ENCODE results near the gene SDR42E1.
"Not testable (repeated sequence)": the region's sequence is repeated elsewhere in the genome, so short reads cannot be mapped to it uniquely, and the experiment has no call there.

The SDR42E1 gene

GRCh38 chr16:82034981-82035612 lies 23.8 kb upstream of the SDR42E1 start, which contains the start of gene HSD17B2:
TSS of gene HSD17B2 (plus strand) at chr16:82035253. CDS start at chr16:82035425, 172 bp downstream.
- no peak for DNase-seq

- no peak for DNase-seq
Observed at GRCh38 chr16:82033683-82034300, 22.5 kb upstream of the SDR42E1 start.

- DNase-seq: no peak
Observed at GRCh38 chr16:82033006-82033405, 21.7 kb upstream of the SDR42E1 start.

- no peak for DNase-seq
Observed at GRCh38 chr16:82031116-82032084, 20.1 kb upstream of the SDR42E1 start.

- DNase-seq: no peak
Observed at GRCh38 chr16:82027629-82028064, 16.4 kb upstream of the SDR42E1 start.

- no peak for DNase-seq
Observed at GRCh38 chr16:82024883-82025282, 13.6 kb upstream of the SDR42E1 start.

- DNase-seq: no peak
Observed at GRCh38 chr16:82024316-82024715, 13.0 kb upstream of the SDR42E1 start.

- no peak for DNase-seq
Observed at GRCh38 chr16:82023206-82023605, 11.9 kb upstream of the SDR42E1 start.

- DNase-seq: no peak
Observed at GRCh38 chr16:82020051-82020450, 8.8 kb upstream of the SDR42E1 start.

- no peak for DNase-seq
Observed at GRCh38 chr16:82019535-82019934, 8.3 kb upstream of the SDR42E1 start.

- DNase-seq: no peak
Observed at GRCh38 chr16:82017911-82018568, 6.8 kb upstream of the SDR42E1 start.

- no peak for DNase-seq
Observed at GRCh38 chr16:82016964-82017363, 5.7 kb upstream of the SDR42E1 start.

- DNase-seq: no peak
Observed at GRCh38 chr16:82016263-82016662, 5.0 kb upstream of the SDR42E1 start.

- no peak for DNase-seq
Observed at GRCh38 chr16:82013139-82013538, 1.9 kb upstream of the SDR42E1 start.

GRCh38 chr16:82010649-82011048 lies 621 bp downstream of the SDR42E1 start:
- DNase-seq: no peak

GRCh38 chr16:82009789-82010188 lies 1.5 kb downstream of the SDR42E1 start:
- not testable (repeated sequence) for DNase-seq

GRCh38 chr16:82008957-82009592 lies 2.2 kb downstream of the SDR42E1 start:
- no peak for DNase-seq

- no peak for DNase-seq
Observed at GRCh38 chr16:82007189-82007588, 4.1 kb downstream of the SDR42E1 start.

GRCh38 chr16:82006036-82006435 lies 5.2 kb downstream of the SDR42E1 start:
- DNase-seq: no peak

GRCh38 chr16:82005027-82005830 lies 6.0 kb downstream of the SDR42E1 start:
- no peak for DNase-seq

GRCh38 chr16:82004601-82005000 lies 6.7 kb downstream of the SDR42E1 start:
- DNase-seq: no peak

GRCh38 chr16:82002831-82003230 lies 8.4 kb downstream of the SDR42E1 start:
- no peak for DNase-seq

All from activated CD8-positive, alpha-beta memory T cell treated with anti-CD3 and anti-CD28 coated beads, Interleukin-2, amount 50 U/mL, for 4 hours (primary cell).